Ishikawa (cell line): ENCODE results near the gene EEPD1.

Experiments
- CEBPB ChIP-seq: IDR thresholded peaks from 2 replicates; pipeline ENCODE4 v1.6.1; 2012
- CREB1 ChIP-seq: IDR thresholded peaks from 2 replicates; pipeline ENCODE4 v1.6.1; 2012; ENCODE audit warnings: low read depth
- EP300 ChIP-seq: IDR thresholded peaks from 2 replicates; pipeline ENCODE4 v1.6.1; 2012; ENCODE audit warnings: borderline replicate concordance
- FOXM1 ChIP-seq: IDR thresholded peaks from 2 replicates; pipeline ENCODE4 v1.6.1; 2012; ENCODE audit warnings: low read depth, borderline replicate concordance
- RAD21 ChIP-seq: IDR thresholded peaks from 2 replicates; pipeline ENCODE4 v1.6.1; 2012; ENCODE audit warnings: low read depth
- TAF1 ChIP-seq: IDR thresholded peaks from 2 replicates; pipeline ENCODE4 v1.6.1; 2012; ENCODE audit warnings: low read depth, mild to moderate bottlenecking
- YY1 ChIP-seq: IDR thresholded peaks from 2 replicates; pipeline ENCODE4 v1.6.1; 2012; ENCODE audit warnings: low read depth
- TF ChIP-seq, protein P1 (sequence below): IDR thresholded peaks from 2 replicates; pipeline ENCODE4 v1.6.1; 2012

DNA sequence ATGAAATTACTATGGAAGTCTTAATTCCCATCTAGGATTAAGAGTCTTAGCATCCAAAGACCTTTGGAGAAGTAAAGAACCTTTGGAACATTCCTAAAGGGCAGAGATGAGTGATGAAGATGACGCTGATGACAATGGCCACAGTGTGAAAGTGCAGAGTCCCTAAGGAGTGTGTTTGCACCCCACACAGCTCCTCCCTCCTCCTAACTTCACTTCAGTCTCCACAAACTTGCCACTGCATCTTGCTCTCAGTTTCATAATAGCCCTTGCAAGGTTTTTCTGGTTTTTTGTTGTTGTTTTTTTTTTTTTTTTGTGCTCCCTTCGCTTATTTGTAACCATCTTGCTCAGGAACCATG lies 119.1 kb downstream of the EEPD1 start:
- TF ChIP-seq YY1 (no peak), TAF1 (no peak), RAD21 (no peak), EP300 (no peak), CEBPB (no peak), CREB1 (no peak), FOXM1 (no peak)
- TF ChIP-seq, protein P1, sequence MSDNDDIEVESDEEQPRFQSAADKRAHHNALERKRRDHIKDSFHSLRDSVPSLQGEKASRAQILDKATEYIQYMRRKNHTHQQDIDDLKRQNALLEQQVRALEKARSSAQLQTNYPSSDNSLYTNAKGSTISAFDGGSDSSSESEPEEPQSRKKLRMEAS = no peak
